Measurements from ENCODE around the gene NRG3.

DNA sequence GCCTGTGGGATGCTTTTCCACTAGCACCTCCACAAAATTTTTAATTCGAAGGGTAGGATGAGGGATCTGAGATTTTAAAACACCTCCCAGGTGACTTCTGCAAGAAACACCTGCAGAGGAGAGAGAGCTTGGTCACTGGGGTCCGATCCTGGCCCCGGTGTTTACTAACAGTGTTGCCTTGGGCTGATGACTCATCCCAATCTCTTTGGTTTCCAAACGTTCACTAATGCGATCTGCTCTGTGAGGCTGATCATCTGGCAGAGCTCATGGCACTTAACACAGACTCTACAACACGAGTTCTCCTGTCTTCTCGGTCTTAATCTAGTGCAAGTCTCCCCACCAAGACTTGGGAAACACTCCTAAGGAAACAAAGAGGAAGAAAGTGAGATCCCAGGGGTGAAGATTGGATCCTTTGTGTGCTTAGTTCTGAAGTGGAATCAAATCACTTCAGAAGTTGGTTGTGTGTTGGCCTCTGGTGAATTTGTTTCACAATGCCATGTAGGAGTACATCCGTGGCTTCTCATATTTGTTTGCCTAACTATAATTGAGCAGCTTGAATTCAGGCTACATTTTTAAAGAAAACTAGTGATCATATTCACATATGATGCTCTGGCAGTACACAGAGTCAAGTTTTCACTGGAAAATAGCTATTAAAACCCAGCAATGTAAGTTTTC, 407.9 kb downstream of the NRG3 start:
- TF ChIP-seq, protein P1, sequence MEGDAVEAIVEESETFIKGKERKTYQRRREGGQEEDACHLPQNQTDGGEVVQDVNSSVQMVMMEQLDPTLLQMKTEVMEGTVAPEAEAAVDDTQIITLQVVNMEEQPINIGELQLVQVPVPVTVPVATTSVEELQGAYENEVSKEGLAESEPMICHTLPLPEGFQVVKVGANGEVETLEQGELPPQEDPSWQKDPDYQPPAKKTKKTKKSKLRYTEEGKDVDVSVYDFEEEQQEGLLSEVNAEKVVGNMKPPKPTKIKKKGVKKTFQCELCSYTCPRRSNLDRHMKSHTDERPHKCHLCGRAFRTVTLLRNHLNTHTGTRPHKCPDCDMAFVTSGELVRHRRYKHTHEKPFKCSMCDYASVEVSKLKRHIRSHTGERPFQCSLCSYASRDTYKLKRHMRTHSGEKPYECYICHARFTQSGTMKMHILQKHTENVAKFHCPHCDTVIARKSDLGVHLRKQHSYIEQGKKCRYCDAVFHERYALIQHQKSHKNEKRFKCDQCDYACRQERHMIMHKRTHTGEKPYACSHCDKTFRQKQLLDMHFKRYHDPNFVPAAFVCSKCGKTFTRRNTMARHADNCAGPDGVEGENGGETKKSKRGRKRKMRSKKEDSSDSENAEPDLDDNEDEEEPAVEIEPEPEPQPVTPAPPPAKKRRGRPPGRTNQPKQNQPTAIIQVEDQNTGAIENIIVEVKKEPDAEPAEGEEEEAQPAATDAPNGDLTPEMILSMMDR (IDR thresholded peaks at IDR 0.05; ENCODE audit: low read length) = no peak
- no peak for TF ChIP-seq EZH2 (IDR thresholded peaks at IDR 0.05; ENCODE audit: borderline replicate concordance, low read length)
